ENCODE measurements around the gene EPB41L2. TPM values are rescaled to one million over a fixed set of nuclear protein-coding genes. Genes with fewer than 3 reads are reported as not detected.
A peak's percentile ranks its signal among the peaks of the same experiment; 100 is the strongest.

EPB41L2 gene
- total RNA-seq, 1 experiment from 2014 or later, result 199 TPM

- BruUV-seq (replicated peaks), result no TSS peak
- H3K36me3 ChIP-seq (ENCODE audit: control insufficient read depth, insufficient read depth, low read length), result no peaks in the 10 kb centered on the region
- H3K9me3 ChIP-seq (ENCODE audit: control insufficient read depth, insufficient read depth, low read depth, low read length), result no peaks in the 10 kb centered on the region
- H3K27ac ChIP-seq (ENCODE audit: low read length), result no peak overlapping the region
- no peaks in the 10 kb centered on the region; the same call in 1 of the 2 replicates for H3K4me1 ChIP-seq (ENCODE audit: control insufficient read depth, insufficient read depth, low read length)
- ChIA-PET POLR2A (no interaction called here), CTCF (no interaction called here)
- in situ Hi-C loops (cut with HindIII; ENCODE audit: low pct_unique_long_range_greater_than_20kb, low sequenced_read_pairs), result no loop called here
- ATAC-seq (peak; percentile 64), DNase-seq (ENCODE audit: low read depth, low spot score) (no peak)
- H3K27me3 ChIP-seq (ENCODE audit: control insufficient read depth, insufficient read depth, low read length), result no peaks in the 10 kb centered on the region
- no peak for TF ChIP-seq POLR2AphosphoS5 (IDR thresholded peaks at IDR 0.05; ENCODE audit: low read depth, low read length)
- TF ChIP-seq SIN3A (IDR thresholded peaks at IDR 0.05; ENCODE audit: borderline replicate concordance, insufficient read depth, low read depth, low read length), result no peak
- TF ChIP-seq TCF7L2 (IDR thresholded peaks at IDR 0.05; ENCODE audit: low read depth, low read length), result no peak
- TF ChIP-seq REST (IDR thresholded peaks at IDR 0.05; ENCODE audit: insufficient read depth in 1 of 2, low read depth in 2 of 2, low read length in 1 of 2), result no peak
- TF ChIP-seq CTCF (IDR thresholded peaks at IDR 0.05), result no peak
- no peak overlapping the region for H3K4me3 ChIP-seq (ENCODE audit: low read depth in 2 of 2, low read length in 2 of 2)
- intact Hi-C loops (cut with micrococcal nuclease; ENCODE audit: unreplicated experiment), result no loop called here
Observed at GRCh38 chr6:131107151-131107550, 44.1 kb upstream of the EPB41L2 start.

GRCh38 chr6:131103901-131104300 lies 40.9 kb upstream of the EPB41L2 start:
- TF ChIP-seq TCF7L2 (IDR thresholded peaks at IDR 0.05; ENCODE audit: low read depth, low read length), result no peak
- no peaks in the 10 kb centered on the region for H3K36me3 ChIP-seq (ENCODE audit: control insufficient read depth, insufficient read depth, low read length)
- DNase-seq (ENCODE audit: low read depth, low spot score) (no peak), ATAC-seq (no peak)
- in situ Hi-C loops (cut with HindIII; ENCODE audit: low pct_unique_long_range_greater_than_20kb, low sequenced_read_pairs) (no loop called here), intact Hi-C loops (cut with micrococcal nuclease; ENCODE audit: unreplicated experiment) (no loop called here)
- no TSS peak for BruUV-seq (replicated peaks)
- H3K9me3 ChIP-seq (ENCODE audit: control insufficient read depth, insufficient read depth, low read depth, low read length), result no peaks in the 10 kb centered on the region
- no peaks in the 10 kb centered on the region for H3K27me3 ChIP-seq (ENCODE audit: control insufficient read depth, insufficient read depth, low read length)
- H3K4me1 ChIP-seq (ENCODE audit: control insufficient read depth, insufficient read depth, low read length), result no peaks in the 10 kb centered on the region; the same call in 1 of the 2 replicates
- POLR2A ChIA-PET, result no interaction called here
- CTCF ChIA-PET, result no interaction called here
- H3K4me3 ChIP-seq (ENCODE audit: low read depth in 2 of 2, low read length in 2 of 2), result no peak overlapping the region
- no peak overlapping the region for H3K27ac ChIP-seq (ENCODE audit: low read length)

- Histone ChIP-seq H3K4me1 (ENCODE audit: control insufficient read depth, insufficient read depth, low read length) (no peaks in the 10 kb centered on the region), H3K27ac (ENCODE audit: low read length) (no peak overlapping the region), H3K36me3 (ENCODE audit: control insufficient read depth, insufficient read depth, low read length) (no peaks in the 10 kb centered on the region), H3K27me3 (ENCODE audit: control insufficient read depth, insufficient read depth, low read length) (no peaks in the 10 kb centered on the region), H3K9me3 (ENCODE audit: control insufficient read depth, insufficient read depth, low read depth, low read length) (no peaks in the 10 kb centered on the region), H3K4me3 (ENCODE audit: low read depth in 2 of 2, low read length in 2 of 2) (no peak overlapping the region)
- POLR2A ChIA-PET, result no interaction called here
- TF ChIP-seq REST (IDR thresholded peaks at IDR 0.05; ENCODE audit: insufficient read depth in 1 of 2, low read depth in 2 of 2, low read length in 1 of 2), result no peak
- no peak for TF ChIP-seq SIN3A (IDR thresholded peaks at IDR 0.05; ENCODE audit: borderline replicate concordance, insufficient read depth, low read depth, low read length)
- TF ChIP-seq TCF7L2 (IDR thresholded peaks at IDR 0.05; ENCODE audit: low read depth, low read length), result no peak
- TF ChIP-seq CTCF (IDR thresholded peaks at IDR 0.05), result no peak
- no peak for TF ChIP-seq POLR2AphosphoS5 (IDR thresholded peaks at IDR 0.05; ENCODE audit: low read depth, low read length)
- ATAC-seq, result no peak
- in situ Hi-C loops (cut with HindIII; ENCODE audit: low pct_unique_long_range_greater_than_20kb, low sequenced_read_pairs) (no loop called here), intact Hi-C loops (cut with micrococcal nuclease; ENCODE audit: unreplicated experiment) (no loop called here)
- CTCF ChIA-PET, result no interaction called here
- no TSS peak for BruUV-seq (replicated peaks)
- DNase-seq (ENCODE audit: low read depth, low spot score), result no peak
Observed at GRCh38 chr6:131103296-131103695, 40.3 kb upstream of the EPB41L2 start.
